HG03460 (cell line): Measurements from ENCODE around the gene ALPK3.
A peak's percentile ranks its signal among the peaks of the same experiment; 100 is the strongest.

Source experiments
- ATAC-seq: cut with Tn5 transposase; IDR thresholded peaks from one replicate; pipeline ENCODE4 v1.9.1; 2021; ENCODE audit not compliant: unreplicated experiment

The ALPK3 gene

DNA sequence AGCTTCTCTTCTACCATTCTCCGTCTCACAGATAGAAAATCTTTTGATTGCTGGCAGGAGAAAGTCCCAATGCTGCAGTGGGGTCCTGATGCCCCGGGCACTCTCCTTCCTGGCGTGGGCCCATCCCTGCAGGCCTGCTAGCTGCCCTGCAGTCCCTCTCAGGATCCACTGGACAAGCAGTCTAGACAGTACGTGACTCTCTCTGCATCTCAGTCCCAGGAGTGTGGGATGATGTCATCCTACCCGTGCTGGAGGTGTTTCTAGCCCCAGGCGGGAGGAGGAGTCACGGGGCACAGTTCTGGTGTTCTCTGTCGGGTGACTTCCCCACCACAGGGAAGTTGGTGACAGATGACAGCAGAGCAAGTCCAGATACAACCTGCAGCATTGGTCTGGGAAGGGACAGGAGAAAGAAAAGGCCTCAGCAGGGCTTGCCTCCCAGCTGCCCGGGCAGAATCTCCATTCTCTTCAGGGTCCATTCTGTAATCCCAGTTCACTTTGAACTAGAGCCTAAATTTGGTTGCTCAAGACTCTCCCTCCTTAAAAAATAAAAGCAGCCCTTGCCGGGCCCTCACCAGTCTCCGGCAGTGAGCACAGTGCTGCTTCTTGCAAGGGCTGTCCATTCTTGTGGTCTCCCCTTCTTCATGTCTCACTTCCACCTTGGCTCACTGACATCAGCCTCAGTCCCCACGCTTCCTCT, 97.9 kb downstream of the ALPK3 start:
- peak; percentile 97 for ATAC-seq

DNA sequence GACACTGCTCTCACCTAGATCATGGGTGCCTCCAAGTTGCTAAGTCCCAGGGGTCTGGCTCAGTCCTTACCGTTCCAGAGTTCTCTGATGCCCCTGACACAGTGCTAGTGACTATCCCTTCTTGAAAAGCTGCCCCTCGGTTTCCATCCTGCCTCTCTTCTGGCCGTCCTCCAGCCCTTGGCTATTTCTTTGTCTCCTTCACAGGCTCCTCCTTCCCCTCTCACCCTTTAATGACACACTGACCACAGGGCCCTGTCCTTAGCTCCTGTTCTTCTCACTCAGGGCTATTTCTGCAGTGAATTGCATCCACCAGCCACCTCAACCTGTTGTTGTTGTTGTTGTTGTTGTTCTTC, 98.4 kb downstream of the ALPK3 start:
- no peak for ATAC-seq

DNA sequence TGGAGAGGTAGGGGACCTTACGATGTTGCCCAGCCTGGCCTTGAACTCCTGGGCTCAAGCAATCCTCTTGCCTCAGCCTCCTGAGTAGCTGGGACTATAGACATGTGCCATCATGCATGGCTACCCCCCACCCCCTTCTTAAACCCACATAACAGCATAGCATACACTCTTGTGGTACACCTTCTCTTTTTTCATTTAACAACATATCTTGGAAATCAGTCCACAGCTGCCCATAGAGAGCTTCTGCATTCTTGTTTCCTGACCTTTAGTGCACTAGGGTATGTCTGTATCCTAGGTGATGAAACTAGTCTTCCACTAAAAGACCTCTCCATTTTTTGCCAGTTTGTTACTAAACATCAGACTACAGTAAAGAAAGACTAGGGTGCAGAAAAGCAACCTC, 100.3 kb downstream of the ALPK3 start:
- no peak for ATAC-seq

DNA sequence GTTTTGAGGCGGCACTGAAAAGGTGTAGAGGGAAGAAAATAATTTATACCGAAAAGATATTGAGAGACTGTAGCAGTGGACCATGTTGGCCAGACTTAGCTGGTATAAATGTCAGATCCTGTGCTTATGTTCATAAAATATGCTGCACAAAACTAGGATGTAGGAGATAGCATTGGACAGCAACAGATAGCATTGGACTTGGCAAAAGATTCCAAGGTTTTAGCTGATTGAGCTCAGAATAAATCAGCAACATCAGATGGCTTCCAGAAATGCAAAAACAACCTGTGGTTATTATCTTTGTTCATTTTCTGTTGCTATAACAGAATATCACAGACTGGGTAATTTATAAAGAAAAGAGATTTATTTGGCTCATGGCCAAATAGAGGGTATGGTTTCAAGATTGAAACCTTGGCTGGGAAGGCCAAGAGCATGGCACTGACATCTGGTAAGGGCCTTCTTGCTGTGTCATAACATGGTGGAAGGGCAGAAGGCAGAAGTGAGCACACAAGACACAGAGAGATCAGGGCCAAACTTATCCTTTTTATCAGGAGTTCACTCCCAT, 102.0 kb downstream of the ALPK3 start:
- no peak for ATAC-seq

DNA sequence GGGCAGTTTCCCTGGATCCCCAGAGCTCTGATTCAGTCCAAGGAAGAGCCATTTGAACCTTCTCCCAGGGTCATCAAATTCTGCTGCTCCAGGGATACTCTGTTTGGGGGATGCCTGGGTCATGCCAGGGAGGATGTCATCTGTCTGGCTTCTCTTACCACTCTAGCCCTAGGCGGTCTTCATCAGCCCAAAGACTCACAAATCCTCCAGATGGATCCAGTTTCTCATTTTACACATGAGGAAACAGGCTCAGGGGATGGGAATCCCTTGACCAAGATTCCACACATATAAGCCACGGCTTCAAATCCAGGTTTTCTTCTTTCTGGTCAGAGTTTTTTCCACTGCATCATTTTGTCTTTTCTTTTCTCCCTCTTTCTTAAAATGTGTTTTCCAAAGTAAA, 104.0 kb downstream of the ALPK3 start:
- no peak for ATAC-seq

DNA sequence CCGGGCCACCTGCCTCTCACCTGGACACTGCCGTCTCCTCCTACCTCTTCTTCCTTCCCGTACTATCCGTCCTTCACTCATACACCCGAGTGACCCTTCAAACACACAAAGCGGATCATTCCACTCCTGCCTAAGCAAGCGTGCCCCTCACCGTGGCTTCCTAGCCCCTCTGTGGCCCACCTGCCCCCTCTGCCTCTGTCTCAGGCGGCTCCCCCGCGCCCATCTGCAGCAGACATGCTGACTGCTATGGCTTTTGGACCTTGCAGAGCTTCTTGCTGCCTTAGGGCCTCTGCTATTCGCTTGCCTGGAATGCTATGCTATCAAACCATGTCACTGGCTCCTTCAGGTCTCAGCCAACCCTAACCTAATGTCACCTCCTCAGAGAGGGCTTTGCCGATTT, 105.4 kb downstream of the ALPK3 start:
- ATAC-seq: no peak
